HG02610 (cell line): Measurements from ENCODE around the gene MMP1.

Source experiments
- ATAC-seq: cut with Tn5 transposase; IDR thresholded peaks from one replicate; pipeline ENCODE4 v1.9.1; 2021; ENCODE audit warnings: mild to moderate bottlenecking, moderate library complexity; ENCODE audit not compliant: unreplicated experiment

Gene MMP1

GRCh38 chr11:102798012-102798746 is at the start of gene MMP1:
TSS of gene MMP1 (minus strand) at chr11:102798160. CDS start at chr11:102798092, 68 bp downstream.
- ATAC-seq = no peak

GRCh38 chr11:102846292-102846691 is 48.3 kb upstream of the MMP1 start:
- ATAC-seq = no peak

DNA sequence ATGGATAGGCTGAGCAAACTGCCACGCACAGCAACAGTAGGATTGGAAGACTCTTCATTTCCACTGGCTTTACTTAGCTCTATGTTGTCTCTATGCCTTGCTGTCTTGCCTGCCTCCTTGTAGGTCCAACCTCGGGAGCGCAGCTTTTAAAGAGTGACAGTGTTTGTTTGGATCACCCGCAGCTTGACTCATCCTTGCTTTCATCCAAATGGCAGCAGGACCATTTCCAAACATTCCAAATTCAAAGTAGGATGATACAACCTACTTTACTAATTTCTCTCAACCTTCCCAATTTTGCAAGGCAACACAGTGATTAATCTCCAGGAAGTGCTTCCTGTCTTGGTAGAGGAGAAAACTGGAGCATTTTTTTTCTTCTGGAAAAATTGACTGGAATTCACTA is 45.5 kb upstream of the MMP1 start, which contains the start of gene MMP3:
Gene MMP3 (minus strand): TSS at position 121 of the 400 bp plus-strand sequence. CDS start 63 bp downstream, at position 58.
- no peak for ATAC-seq

GRCh38 chr11:102842930-102843329 is 45.0 kb upstream of the MMP1 start:
- no peak for ATAC-seq

- no peak for ATAC-seq
Measured at GRCh38 chr11:102840018-102840417, 42.1 kb upstream of the MMP1 start.

DNA sequence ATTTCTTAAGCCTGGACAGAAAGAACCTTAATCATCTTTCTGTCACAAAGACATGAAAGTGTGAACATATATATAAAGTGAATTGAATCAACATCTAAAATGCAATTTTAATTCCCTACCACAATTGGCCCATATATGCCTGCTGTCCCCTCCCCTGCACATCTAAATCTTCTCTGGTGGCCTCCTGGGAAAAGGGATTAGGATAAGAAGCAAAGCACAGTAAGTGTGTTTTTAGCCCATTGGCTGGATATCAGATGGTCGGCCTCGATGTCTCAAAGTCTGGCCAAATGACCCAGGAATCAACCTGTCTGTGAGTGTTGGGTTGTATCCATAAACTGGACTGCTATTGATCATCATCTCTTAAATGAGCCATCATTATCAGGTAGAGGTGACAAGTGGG is 39.7 kb upstream of the MMP1 start:
- no peak for ATAC-seq

DNA sequence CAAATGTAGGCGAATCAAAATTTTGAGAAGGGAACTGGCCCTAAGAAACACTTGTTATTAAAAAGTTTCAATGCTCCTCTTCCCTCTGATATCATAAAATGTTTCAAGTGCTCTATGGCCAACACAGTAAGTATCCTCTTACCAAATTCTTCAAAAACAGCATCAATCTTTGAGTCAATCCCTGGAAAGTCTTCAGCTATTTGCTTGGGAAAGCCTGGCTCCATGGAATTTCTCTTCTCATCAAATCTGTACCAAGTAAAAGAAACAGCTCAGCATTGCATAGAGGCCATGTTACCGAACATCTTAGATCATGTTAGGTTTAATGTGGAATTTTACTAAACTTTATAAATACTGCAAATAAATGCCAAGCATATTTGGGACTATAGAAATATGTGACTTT is 39.2 kb upstream of the MMP1 start:
- ATAC-seq = no peak

DNA sequence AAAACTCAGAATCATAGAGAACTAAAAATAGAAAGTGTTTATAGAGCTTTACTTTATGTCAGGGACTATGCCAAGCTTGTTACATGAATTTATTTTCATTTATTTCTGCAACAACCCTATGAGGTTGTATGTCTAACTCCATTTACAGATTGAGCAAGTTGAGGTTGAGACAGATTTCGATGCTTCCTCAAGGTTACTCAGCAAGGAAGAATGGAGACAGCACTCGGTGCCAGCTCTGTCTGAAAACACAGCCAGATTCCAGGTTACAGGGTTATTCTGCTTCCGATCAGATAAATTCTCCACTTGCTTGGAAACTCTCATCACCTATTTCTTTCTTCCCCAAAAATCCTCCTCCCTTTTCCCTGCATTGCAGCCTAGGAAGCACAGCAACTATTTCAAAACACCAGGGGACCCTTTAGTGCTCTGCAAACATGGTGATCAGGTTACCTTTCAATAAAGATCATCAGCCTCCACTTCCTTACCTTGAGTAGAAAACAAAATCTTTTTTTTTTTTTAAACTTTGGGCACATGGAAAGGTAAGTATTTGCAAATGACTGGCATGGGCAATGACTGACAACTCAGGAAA is 38.4 kb upstream of the MMP1 start:
- no peak for ATAC-seq

- ATAC-seq = no peak
Measured at GRCh38 chr11:102833731-102834130, 35.8 kb upstream of the MMP1 start.

DNA sequence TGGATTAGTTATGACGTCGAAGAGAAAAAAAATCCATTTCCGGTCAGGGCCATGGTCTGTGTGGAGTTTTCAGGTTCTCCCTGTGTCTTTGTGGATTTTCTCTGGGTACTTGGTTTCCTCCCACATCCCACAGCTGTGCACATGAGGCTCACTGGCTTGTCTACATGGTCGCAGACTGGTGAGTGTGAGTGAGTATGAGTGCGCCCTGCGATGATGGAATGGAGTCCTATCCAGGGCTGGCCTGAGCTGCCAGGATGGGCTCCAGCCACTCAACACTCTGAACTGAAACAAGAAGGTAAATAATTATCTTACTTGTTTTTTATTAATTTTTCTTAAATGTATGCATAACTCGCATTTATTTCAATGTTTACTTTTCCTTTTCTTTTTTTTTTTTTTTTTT is 34.7 kb upstream of the MMP1 start:
- ATAC-seq = no peak

GRCh38 chr11:102831489-102832440 is 33.8 kb upstream of the MMP1 start:
- no peak for ATAC-seq

- ATAC-seq = no peak
Measured at GRCh38 chr11:102831128-102831488, 33.1 kb upstream of the MMP1 start.

DNA sequence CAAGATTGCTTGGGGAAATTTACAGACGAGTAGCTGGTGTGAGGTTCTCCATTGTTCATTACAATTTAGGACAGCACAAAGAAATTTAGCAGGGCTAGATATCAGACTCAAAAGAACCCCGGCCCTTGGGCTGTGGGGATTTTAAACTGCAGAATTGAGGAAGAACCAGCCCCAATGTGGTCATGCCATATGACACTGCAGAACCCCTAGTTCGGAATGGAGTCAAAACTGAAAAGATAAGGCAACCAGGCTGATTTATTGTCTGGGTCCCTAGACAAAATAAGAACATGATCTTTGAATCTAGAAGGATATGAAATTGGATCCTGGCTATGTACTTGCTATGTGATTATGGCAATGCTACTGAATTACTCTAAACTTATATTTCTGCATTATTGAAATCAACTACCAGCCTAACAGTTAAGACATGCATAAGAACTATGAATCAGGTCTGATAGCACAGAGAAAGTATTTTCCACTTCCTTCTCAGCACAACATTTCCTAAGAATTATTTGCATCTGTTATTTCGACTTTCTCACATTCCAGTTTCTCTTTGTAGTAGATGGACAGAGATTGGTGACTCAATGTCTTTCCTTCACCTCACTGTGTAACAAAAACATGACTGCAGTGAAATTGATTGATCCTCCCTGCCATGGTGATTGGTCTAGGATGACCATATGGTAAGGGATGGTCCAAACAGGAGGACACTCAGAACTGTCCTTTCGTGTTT is 32.2 kb upstream of the MMP1 start:
- no peak for ATAC-seq

GRCh38 chr11:102829316-102830000 is 31.5 kb upstream of the MMP1 start:
- no peak for ATAC-seq

DNA sequence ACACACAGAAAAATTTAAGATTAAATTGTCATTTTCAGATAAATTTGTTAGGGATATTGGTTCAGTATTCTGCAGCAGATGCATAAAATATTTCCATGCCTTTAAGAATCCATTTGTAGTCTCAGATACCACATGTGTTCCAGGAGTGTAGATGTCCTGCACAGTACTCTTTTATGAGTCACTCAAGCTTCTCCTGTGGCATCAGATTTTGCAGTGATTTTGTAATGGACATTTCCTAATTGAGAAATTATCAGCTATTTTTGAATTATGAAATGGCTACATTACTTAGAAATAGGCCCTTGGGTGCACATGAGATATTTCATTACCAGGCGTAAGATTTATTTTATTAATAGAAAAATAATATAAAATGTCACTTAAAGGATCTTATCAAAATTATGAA is 26.6 kb upstream of the MMP1 start:
- no peak for ATAC-seq

DNA sequence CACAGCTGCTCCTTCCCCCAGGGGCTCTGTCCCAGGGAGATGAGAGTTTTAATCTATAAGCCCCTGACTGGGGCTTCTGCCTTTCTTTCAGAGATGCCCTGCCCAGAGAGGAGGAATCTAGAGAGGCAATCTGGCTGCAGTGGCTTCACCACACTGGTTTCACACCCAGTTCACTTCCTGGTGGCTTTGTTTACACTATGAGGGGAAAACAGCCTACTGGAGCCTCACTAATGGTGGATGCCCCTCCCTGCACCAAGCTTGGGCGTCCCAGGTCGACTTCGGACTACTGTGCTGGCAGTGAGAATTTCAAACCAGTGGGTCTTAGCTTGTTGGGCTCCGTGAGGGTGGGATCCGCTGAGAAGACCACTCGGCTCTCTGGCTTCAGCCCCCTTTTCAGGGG is 21.5 kb upstream of the MMP1 start:
- ATAC-seq = no peak

DNA sequence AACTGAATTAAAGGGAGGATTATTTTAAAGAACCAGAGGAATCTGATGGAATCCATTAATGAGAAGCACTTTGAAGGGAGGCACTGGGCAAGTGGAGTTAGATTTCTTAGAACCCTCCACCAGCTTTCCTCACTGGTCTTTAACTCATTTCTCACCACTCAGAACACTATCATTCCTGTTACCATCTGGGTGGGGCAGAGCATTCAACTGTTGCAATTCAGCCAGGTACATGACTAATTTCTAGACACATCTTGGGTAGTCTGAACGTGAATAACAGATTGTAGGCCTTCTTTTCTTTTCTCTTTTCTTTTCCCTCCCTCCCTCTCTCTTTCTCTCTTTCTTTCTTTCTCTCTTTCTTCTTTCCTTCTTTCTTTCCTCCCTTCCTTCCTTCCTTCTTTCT is 15.5 kb upstream of the MMP1 start:
- no peak for ATAC-seq

GRCh38 chr11:102812188-102812587 is 14.2 kb upstream of the MMP1 start:
- ATAC-seq = no peak

- ATAC-seq = no peak
Measured at GRCh38 chr11:102810950-102811660, 13.1 kb upstream of the MMP1 start.

- no peak for ATAC-seq
Measured at GRCh38 chr11:102809971-102810370, 12.0 kb upstream of the MMP1 start.
